Vagina (tissue), 2 donors: ENCODE measurements around the gene FBXL16.

ENCODE experiments used
- CTCF ChIP-seq, 3 experiments: fragments of 450-650 bp in 2 of 3; fragments of 200-600 bp in 1 of 3; sonication (generic) in 1 of 3; IDR thresholded peaks; one replicate each; pipeline ENCODE4 v1.5.1; 2017 to 2019; ENCODE audit warnings: antibody characterized with exemption in 3 of 3, mild to moderate bottlenecking in 2 of 3, moderate library complexity in 2 of 3
- POLR2A ChIP-seq, 2 donors: fragments of 450-650 bp; IDR thresholded peaks; one replicate each; pipeline ENCODE4 v1.6.1; 2017; ENCODE audit warnings: antibody characterized with exemption in 2 of 2, mild to moderate bottlenecking in 2 of 2, moderate library complexity in 2 of 2
- POLR2AphosphoS5 ChIP-seq, 2 donors: sonication (generic); formaldehyde crosslinking; IDR thresholded peaks; one replicate each; pipeline ENCODE4 v1.9.0; 2017; ENCODE audit warnings: antibody characterized with exemption in 2 of 2, mild to moderate bottlenecking in 2 of 2, low read depth in 1 of 2; ENCODE audit not compliant: insufficient read depth in 1 of 2

- TF ChIP-seq CTCF (IDR thresholded peaks at IDR 0.05) (no peak), POLR2AphosphoS5 (IDR thresholded peaks at IDR 0.05; ENCODE audit: insufficient read depth in 1 of 2, low read depth in 1 of 2) (no peak), POLR2A (IDR thresholded peaks at IDR 0.05) (no peak)
Observed at GRCh38 chr16:652454-653305, 52.9 kb downstream of the FBXL16 start.
